ENCODE results near the gene SPATA19. TPM values are rescaled to one million over a fixed set of nuclear protein-coding genes. Genes with fewer than 3 reads are reported as not detected.

The SPATA19 gene
- total and polyA plus RNA-seq, 2 of the 13 experiments (the other 11 are each of a cell fraction or from before 2014, with no cell fraction given): not detected

- WGBS (ENCODE audit: low lambda C conversion rate): 13% methylated on average over 1 of the region's 6 CpGs
- CTCF ChIA-PET (ENCODE audit: low intra/inter-chr PET ratio, low total read pairs): no interaction called here
- no peak overlapping the region for H3K27ac ChIP-seq (ENCODE audit: extremely low read length, insufficient read depth, low read length)
- no peak overlapping the region for H2AFZ ChIP-seq (ENCODE audit: low read length)
- no peaks in the 10 kb centered on the region for H4K20me1 ChIP-seq (ENCODE audit: insufficient read depth, low read length)
- DNase-seq (ENCODE audit: low spot score) (no peak), ATAC-seq (no peak), FAIRE-seq (no peak)
- TF ChIP-seq SCMH1 (CRISPR knock-in tag; IDR thresholded peaks at IDR 0.05; ENCODE audit: borderline replicate concordance): no peak
- no peak for TF ChIP-seq ZNF383 (CRISPR knock-in tag; IDR thresholded peaks at IDR 0.05; ENCODE audit: borderline replicate concordance)
- TF ChIP-seq PBX2 (CRISPR knock-in tag; IDR thresholded peaks at IDR 0.05): no peak
- TF ChIP-seq ZNF512 (CRISPR knock-in tag; IDR thresholded peaks at IDR 0.05): no peak
- TF ChIP-seq IRF1 (CRISPR knock-in tag; IDR thresholded peaks at IDR 0.05; ENCODE audit: low read depth): no peak
- TF ChIP-seq ZSCAN5A (CRISPR knock-in tag; IDR thresholded peaks at IDR 0.05; ENCODE audit: borderline replicate concordance): no peak
- TF ChIP-seq THRA (CRISPR knock-in tag; IDR thresholded peaks at IDR 0.05; ENCODE audit: borderline replicate concordance): no peak
- no peak for TF ChIP-seq BORCS8-MEF2B (CRISPR knock-in tag; IDR thresholded peaks at IDR 0.05)
- no peak for TF ChIP-seq ZNF225 (CRISPR knock-in tag; IDR thresholded peaks at IDR 0.05)
- no peak overlapping the region for H3K9ac ChIP-seq (ENCODE audit: insufficient read depth, low read depth, low read length)
- in situ Hi-C loops (cut with HindIII; ENCODE audit: extremely low pct_ligation_motif_present, low pct_unique_long_range_greater_than_20kb) (no loop called here), intact Hi-C loops (cut with micrococcal nuclease; ENCODE audit: unreplicated experiment) (no loop called here)
- no peaks in the 10 kb centered on the region for H3K4me1 ChIP-seq (ENCODE audit: insufficient read depth, low read length)
- no peaks in the 10 kb centered on the region for H3K79me2 ChIP-seq (ENCODE audit: insufficient read depth, low read length)
- H3K9me3 ChIP-seq (ENCODE audit: low read length): peaks cover 30% of the 10 kb centered on the region; the same call in 1 of the 2 replicates
- POLR2A ChIA-PET: no interaction called here
- no peak overlapping the region for H3K4me3 ChIP-seq (replicated peaks in 1 of 3; ENCODE audit: insufficient read depth in 1 of 3, low read depth in 2 of 3, low read length in 3 of 3)
- peaks cover 1 to 3% of the 10 kb centered on the region in 2 experiments; a peak in 2 of 5 replicates for H3K27me3 ChIP-seq (ENCODE audit: control insufficient read depth in 1 of 2, insufficient read depth in 2 of 2, low read length in 2 of 2)
- BruUV-seq (replicated peaks): no TSS peak
- H3K36me3 ChIP-seq (replicated peaks in 1 of 2; ENCODE audit: control insufficient read depth in 1 of 2, insufficient read depth in 2 of 2, low read length in 2 of 2): no peaks in the 10 kb centered on the region
- no peak overlapping the region for H3K4me2 ChIP-seq (ENCODE audit: low read depth, low read length)
Observed at GRCh38 chr11:133797554-133797953, 47.8 kb downstream of the SPATA19 start.

All from HepG2 (cell line).